ENCODE results near the gene IFITM10. TPM values are rescaled to one million over a fixed set of nuclear protein-coding genes. Genes with fewer than 3 reads are reported as not detected.

The IFITM10 gene
- total and polyA plus RNA-seq, 12 donors, result 0.28 to 267 (median 31.6) TPM

GRCh38 chr11:1751999-1752906 is 1.9 kb upstream of the IFITM10 start:
- intact Hi-C loops (cut with DNase I), result loop anchor here in 1 of 2 donors (5.0 kb wide), 1 partner anchor 80 kb away; the partner anchor contains the start of gene SYT8
- Histone ChIP-seq H3K4me1 (replicated peaks in 1 of 2) (peaks cover 63 to 77% of the 10 kb centered on the region in 2 donors), H3K27ac (peak overlapping the region; percentile 35 to 93 (median 78)), H3K27me3 (no peaks in the 10 kb centered on the region), H3K4me3 (no peak overlapping the region), H3K9me3 (replicated peaks in 1 of 3) (no peaks in the 10 kb centered on the region), H3K36me3 (replicated peaks in 1 of 2) (peaks cover 0 to 50% of the 10 kb centered on the region in 2 donors)
- WGBS, 4 donors, result 6 to 68% (median 57%) methylated on average over 7 to 24 of the region's 24 CpGs
- peak in 1 of 2 donors; percentile 13 for TF ChIP-seq POLR2A (IDR thresholded peaks at IDR 0.05)
- TF ChIP-seq CTCF (IDR thresholded peaks at IDR 0.05), result no peak
- DNase-seq, result peak in 6 of 7 donors; percentile 53 to 72 (median 69)

- Histone ChIP-seq H3K36me3 (replicated peaks in 1 of 2) (peaks cover 0 to 43% of the 10 kb centered on the region in 2 donors), H3K4me1 (replicated peaks in 1 of 2) (peaks cover 62 to 77% of the 10 kb centered on the region in 2 donors), H3K9me3 (replicated peaks in 1 of 3) (no peaks in the 10 kb centered on the region), H3K27me3 (no peaks in the 10 kb centered on the region), H3K27ac (peak overlapping the region; percentile 54 to 93 (median 78)), H3K4me3 (no peak overlapping the region)
- intact Hi-C loops (cut with DNase I), result loop anchor here in 1 of 2 donors (5.0 kb wide), 1 partner anchor 81 kb away; the partner anchor contains the start of gene SYT8
- peak in 5 of 7 donors; percentile 35 to 70 (median 54) for DNase-seq
- no peak for TF ChIP-seq CTCF (IDR thresholded peaks at IDR 0.05)
- TF ChIP-seq POLR2A (IDR thresholded peaks at IDR 0.05), result peak in 1 of 2 donors; percentile 5
- 42 to 47% (median 44%) methylated on average over 5 of the region's 5 CpGs; no CpG with 5 or more reads in 1 of the 4 donors for WGBS, 4 donors
Measured at GRCh38 chr11:1751531-1751921, 1.1 kb upstream of the IFITM10 start.

- DNase-seq, result peak in 4 of 7 donors; percentile 33 to 49 (median 40)
- Histone ChIP-seq H3K9me3 (replicated peaks in 1 of 3) (no peaks in the 10 kb centered on the region), H3K4me3 (no peak overlapping the region), H3K4me1 (replicated peaks in 1 of 2) (peaks cover 56 to 77% of the 10 kb centered on the region in 2 donors), H3K27ac (peak overlapping the region; percentile 54 to 93 (median 78)), H3K36me3 (replicated peaks in 1 of 2) (peaks cover 0 to 37% of the 10 kb centered on the region in 2 donors), H3K27me3 (no peaks in the 10 kb centered on the region)
- TF ChIP-seq POLR2A (IDR thresholded peaks at IDR 0.05), result no peak
- no peak for TF ChIP-seq CTCF (IDR thresholded peaks at IDR 0.05)
- 31 to 39% (median 36%) methylated on average over 7 to 14 of the region's 14 CpGs for WGBS, 4 donors
- intact Hi-C loops (cut with DNase I), result loop anchor here in 1 of 2 donors (5.0 kb wide), 1 partner anchor 81 kb away; the partner anchor contains the start of gene SYT8
Measured at GRCh38 chr11:1750840-1751530, 590 bp upstream of the IFITM10 start.
